NB4 (cell line): ENCODE data around the gene HES2.

Experiments used
- DNase-seq: peaks from one replicate; pipeline ENCODE4 v3.0.0; 2010; ENCODE audit warnings: low read depth
- H3K4me3 ChIP-seq: one replicate; pipeline ENCODE4 v1.5.1; 2011; ENCODE audit warnings: mild to moderate bottlenecking, low read depth, low read length, moderate library complexity
- MYC ChIP-seq: IDR thresholded peaks from 2 replicates; pipeline ENCODE4 v1.6.1; 2011; ENCODE audit warnings: low read depth, low read length
- POLR2A ChIP-seq: IDR thresholded peaks from 2 replicates; pipeline ENCODE4 v1.6.1; 2011; ENCODE audit warnings: mild to moderate bottlenecking; ENCODE audit not compliant: insufficient read length; ENCODE audit errors: extremely low read depth
- TF ChIP-seq, protein P1 (sequence below): IDR thresholded peaks from 2 replicates; pipeline ENCODE4 v1.6.1; 2011; ENCODE audit warnings: low read depth, low read length
- TF ChIP-seq, protein P2 (sequence below): IDR thresholded peaks from one replicate; pipeline ENCODE4 v1.5.1; 2012; ENCODE audit warnings: low read depth, low read length

Gene HES2, protein sequence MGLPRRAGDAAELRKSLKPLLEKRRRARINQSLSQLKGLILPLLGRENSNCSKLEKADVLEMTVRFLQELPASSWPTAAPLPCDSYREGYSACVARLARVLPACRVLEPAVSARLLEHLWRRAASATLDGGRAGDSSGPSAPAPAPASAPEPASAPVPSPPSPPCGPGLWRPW

DNA sequence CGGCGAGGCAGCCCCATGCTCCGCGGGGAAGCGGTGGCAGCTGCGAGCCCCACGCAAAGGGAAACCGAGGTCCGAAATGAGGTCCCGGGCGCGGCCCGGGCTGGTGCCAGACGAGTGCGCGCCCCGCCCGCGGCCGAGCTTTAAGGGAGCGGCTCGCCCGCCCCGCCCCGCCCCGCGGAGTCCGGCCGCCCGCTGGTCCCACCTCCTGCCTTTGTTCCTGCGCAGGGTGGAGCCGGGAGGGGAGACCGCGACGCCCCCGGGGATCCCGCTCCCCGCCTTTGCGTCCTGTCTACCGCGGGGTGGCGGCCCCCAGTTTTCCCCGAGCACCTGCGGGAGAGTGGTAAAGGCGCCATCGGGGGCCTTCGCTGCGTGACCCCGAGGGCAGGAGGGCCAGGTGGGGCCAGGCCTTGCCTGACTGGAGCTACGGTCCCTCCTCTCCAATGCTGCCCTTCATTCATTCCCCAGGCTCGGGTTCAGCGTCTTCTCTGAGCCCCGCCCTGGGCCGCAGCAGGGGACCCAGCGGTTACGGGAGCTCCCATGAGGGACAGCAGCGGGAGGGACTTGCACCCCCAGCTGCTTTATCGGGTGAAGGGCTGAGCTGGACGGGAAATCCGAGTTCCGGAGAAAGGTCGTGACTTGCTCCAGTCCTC, at the start of gene HES2:
Gene HES2 (minus strand): TSS at position 116 of the 650 bp plus-strand sequence. CDS start 99 bp downstream, at position 17.
- peak within 1 kb of the TSS; percentile 11 for H3K4me3 ChIP-seq
- DNase-seq: peak; percentile 84
- TF ChIP-seq, protein P1, sequence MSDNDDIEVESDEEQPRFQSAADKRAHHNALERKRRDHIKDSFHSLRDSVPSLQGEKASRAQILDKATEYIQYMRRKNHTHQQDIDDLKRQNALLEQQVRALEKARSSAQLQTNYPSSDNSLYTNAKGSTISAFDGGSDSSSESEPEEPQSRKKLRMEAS: no peak
- TF ChIP-seq POLR2A: peak; percentile 20

DNA sequence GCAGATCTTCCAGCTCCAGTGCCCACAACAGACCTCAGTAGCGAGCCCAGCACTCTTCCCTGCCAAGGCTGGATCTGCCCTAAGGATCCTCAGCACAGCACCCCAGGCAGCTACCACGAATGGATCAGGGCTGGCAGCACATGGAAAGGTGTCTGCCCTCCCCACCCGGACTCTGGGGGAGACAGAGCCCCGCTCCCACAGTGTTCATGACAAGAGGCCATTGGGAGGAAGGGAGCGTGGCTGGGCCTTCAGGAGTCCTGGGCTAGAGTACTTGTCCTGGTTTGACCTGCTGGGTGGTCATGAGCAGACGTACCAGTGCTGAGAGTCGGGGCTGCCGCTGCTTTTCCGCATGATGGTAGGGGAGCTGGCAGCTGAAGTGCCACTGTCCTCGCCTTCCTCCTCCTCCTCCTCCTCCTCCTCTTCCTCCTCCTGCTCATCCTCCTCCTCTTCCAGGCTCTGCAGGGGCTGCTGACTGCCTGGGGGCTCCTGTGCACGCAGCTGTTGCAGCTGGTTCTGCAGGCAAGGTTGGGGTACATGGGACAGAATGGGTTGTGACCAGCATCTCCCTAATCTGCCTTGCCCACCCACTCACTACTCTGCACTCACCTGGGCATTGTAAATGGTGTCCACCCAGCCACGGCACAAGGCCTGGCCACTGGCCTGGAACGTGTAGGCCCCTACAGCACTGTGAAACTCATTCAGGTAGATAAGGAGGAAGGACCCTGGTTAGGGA, 49.2 kb upstream of the HES2 start:
- no peak for DNase-seq
- TF ChIP-seq, protein P1: no peak
- TF ChIP-seq, protein P2, sequence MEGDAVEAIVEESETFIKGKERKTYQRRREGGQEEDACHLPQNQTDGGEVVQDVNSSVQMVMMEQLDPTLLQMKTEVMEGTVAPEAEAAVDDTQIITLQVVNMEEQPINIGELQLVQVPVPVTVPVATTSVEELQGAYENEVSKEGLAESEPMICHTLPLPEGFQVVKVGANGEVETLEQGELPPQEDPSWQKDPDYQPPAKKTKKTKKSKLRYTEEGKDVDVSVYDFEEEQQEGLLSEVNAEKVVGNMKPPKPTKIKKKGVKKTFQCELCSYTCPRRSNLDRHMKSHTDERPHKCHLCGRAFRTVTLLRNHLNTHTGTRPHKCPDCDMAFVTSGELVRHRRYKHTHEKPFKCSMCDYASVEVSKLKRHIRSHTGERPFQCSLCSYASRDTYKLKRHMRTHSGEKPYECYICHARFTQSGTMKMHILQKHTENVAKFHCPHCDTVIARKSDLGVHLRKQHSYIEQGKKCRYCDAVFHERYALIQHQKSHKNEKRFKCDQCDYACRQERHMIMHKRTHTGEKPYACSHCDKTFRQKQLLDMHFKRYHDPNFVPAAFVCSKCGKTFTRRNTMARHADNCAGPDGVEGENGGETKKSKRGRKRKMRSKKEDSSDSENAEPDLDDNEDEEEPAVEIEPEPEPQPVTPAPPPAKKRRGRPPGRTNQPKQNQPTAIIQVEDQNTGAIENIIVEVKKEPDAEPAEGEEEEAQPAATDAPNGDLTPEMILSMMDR: no peak
- TF ChIP-seq POLR2A (no peak), MYC (no peak)
- H3K4me3 ChIP-seq: no peak overlapping the region

DNA sequence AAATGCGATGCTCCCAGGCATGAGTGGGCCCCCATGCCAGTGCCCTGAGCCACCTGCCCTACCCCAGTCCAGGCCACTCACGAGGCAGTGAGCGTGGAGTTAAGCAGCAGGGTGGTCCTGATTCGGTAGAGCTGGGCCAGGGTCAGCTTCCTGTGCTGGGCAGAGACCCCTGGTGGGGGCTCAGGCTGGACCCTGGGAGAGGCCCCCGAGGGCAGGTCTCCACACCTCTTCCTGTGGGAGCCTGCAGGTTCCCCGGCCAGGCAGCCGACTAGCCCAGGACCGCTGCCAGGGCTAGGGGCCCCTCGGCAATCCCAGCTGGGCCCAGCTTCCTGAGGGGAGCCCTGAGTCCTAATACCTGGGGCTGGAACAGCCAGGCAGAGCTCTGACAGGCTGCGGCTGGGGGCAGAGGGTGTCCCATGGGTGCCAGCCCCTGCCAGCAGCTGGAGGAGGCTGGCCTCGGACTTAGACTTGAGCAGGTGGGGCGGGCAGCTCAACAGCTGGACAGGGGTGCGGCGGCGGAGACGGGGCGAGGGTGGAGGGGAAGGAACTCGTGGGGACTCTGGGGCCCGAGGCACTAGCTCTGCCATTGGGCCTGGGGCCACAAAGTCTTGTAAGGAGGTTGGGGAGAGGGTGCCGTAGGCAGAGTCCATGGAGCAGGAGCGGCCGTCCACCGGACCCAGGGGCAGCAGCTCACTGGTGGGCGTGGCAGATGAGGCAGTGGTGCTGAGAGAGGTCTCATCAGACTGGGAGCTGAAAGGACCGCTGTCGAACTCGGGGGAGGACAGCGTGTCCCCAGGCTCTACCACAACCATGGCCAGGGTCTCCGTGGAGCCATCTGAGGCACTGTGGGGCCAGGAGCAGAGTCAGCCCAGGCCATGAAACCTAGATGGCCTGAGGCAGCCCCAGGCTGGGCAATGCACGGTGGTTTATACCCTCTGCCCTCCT, 48.3 kb upstream of the HES2 start:
- H3K4me3 ChIP-seq: no peak overlapping the region
- DNase-seq: no peak
- TF ChIP-seq, protein P1: no peak
- no peak for TF ChIP-seq MYC
- TF ChIP-seq, protein P2: no peak
- TF ChIP-seq POLR2A: no peak

DNA sequence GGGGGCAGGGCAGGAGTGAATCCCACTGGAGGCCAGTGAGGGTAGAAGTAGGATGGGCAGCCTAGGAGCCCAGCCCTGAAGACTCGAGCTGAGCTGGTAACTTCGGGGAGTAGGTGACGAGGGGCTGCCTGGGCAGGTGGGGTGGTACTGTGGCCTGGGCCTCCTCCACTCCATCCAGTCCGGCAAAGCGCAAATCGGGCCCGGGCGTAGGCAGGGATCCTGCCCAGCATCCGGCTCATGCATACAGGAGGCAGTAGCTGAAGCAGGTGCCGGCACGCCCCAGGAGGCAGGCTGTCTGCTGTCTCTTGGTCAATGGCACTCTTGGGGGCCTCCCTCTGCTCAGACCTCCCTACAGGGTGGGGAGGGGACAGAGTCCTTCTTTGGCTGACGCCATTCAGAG, 47.5 kb upstream of the HES2 start:
- no peak for DNase-seq
- no peak overlapping the region for H3K4me3 ChIP-seq
- TF ChIP-seq, protein P1: no peak
- TF ChIP-seq POLR2A (no peak), MYC (no peak)
- TF ChIP-seq, protein P2: no peak

DNA sequence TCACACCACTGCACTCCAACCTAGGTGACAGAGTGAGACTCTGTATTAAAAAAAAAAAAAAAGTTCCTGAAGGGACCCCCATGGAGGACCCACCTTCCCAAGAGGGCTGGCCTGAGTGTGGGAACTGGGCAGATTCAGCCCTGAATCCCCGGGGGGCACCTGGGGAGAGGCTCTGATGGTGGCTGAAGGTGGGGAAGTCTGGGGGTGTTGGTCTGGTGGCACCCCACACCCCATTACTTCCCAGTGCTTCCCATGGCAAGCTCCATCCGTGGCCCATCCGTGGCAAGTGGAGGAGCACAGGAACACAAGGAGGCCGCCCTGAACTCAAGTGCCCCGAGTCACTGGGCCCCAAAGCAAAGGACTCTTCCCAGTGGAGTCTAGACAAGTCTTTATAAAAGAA, 47.0 kb upstream of the HES2 start:
- no peak overlapping the region for H3K4me3 ChIP-seq
- no peak for DNase-seq
- TF ChIP-seq POLR2A (no peak), MYC (no peak)
- TF ChIP-seq, protein P2: no peak
- TF ChIP-seq, protein P1: no peak
